A172 (cell line): ENCODE data around the gene RGS21. TPM values are rescaled to one million over a fixed set of nuclear protein-coding genes. Genes with fewer than 3 reads are reported as not detected.

Experiments used
- DNase-seq: peaks from one replicate; pipeline ENCODE4 v3.0.0-alpha.2; 2015; ENCODE audit warnings: low spot score
- total RNA-seq: library from RNA; depleted of rRNA; stranded (reverse); fragments of >200 nt; shearing (Covaris generic); gene quantifications from 2 replicates; pipeline ENCODE4 v1.2.3, GENCODE V29; 2014; rRNA removed

Gene RGS21
- total RNA-seq, 1 experiment from 2014 or later: not detected

DNA sequence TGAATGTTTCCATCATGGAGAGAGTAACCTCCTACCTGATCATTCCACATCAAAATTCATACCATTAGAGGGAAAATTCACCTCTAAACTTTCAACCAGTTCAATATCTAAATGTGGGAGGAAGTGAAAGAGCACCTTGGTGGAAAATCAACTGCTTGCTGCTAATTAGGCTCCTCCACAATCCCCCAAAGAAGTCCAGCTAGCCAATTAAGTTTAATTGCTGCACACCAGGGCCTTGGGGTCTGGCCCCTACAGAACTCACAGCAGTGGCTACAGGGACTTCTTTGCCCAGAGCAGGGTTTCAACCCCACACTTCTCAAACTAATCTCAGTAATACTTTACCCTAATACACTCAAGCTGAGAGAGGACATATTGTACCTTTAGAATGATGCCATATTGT is 62.1 kb downstream of the RGS21 start:
- DNase-seq: no peak

- DNase-seq: no peak
Observed at GRCh38 chr1:192379554-192379953, 62.8 kb downstream of the RGS21 start.

DNA sequence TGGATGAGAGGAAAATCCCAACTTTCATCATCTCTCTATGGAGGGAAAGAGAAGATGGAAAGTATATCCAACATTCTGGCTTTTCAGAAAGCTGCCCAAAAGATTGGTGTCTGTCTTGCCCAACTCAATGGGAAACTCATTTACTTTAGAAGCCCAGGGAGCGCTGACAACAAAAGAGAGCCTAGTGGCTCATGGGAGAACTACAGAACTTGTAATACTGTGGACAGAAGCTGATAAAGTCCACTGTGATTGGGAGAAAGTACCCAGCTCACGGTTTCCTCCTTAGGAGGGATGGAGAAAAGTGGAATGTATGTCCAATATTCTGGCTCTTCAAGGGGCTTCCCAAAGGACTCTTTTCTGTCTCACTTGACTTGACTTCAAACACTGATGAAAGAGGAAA is 66.0 kb downstream of the RGS21 start:
- DNase-seq: no peak

GRCh38 chr1:192386051-192386650 is 69.4 kb downstream of the RGS21 start:
- DNase-seq: no peak

DNA sequence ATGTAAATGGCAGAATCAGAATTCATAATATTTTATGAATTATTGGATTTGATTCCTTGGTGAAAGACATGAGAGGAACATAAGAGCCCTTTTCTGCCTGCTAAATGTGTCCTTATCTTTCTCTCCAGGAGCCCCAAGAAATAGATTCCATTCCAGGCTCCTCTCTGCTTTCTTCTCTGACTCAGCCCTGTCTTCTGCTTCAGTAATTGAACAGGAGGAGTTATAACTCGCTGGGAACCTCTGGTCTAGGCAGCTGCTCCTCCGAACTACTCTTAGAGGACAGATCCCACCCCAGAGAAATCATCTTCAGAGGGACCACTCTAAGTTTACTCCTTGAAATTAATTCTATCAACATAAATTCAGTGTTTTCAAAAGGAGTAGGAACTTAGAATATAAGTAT is 78.4 kb downstream of the RGS21 start:
- no peak for DNase-seq

DNA sequence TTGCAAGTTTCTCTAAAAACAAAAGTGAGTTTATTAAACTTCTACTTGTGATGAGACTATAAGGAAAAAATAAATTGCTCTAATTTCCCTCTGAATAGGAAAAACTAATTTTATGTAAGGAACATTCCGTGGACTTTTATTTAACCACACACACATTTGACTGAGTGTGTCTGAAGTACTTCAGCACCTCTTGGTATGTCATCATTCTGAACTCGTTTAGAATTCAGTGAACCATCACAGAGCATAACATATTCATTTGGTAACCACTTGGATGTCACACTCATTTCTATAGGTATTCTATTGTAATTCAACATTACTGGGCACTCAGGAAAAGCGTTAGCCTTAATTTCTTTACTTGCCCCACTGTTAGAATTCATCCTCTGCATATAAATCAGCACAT is 79.1 kb downstream of the RGS21 start:
- DNase-seq: no peak

DNA sequence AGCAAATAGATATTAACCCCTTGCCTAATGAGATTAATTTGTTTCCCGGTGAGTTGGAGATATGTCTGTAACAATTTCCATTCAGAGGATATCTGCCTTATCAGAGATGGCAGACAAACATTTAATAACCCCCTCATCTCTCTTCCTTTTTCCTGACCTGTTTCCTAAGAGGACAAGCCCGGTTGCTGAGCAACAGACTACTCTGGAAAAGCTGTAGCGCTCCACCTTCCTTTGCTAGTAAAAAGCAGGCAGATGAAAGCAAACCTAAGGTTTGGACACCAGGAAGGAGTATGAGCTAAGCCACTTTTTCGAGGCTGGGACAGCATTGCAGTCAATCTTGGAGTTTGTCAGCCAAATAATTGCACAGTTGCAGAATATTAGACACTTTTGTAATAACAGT is 82.4 kb downstream of the RGS21 start:
- DNase-seq: no peak

- DNase-seq: peak; percentile 25
Observed at GRCh38 chr1:192401825-192402224, 85.0 kb downstream of the RGS21 start.

- no peak for DNase-seq
Observed at GRCh38 chr1:192402571-192402970, 85.8 kb downstream of the RGS21 start.

DNA sequence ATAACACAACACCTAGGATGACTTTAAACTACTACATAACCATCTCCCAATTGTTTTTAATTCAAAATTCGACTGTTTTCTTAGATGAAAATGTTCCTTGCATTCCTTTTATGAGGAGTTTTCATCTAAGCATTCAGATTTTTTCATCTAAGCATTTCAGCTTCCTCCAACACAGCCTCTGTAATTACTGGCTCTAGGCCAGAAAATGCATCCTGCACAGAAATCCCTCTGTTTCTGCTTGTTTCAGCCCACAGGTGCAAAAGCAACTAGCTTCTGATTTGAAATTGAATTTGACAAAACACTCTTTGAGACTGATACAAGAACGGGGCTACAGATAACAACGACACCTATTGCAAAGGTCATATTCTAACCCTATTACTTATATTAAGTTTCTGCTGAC is 90.4 kb downstream of the RGS21 start:
- DNase-seq: no peak

Other genes starting within 250 kb of the RGS21 start
- 0.19 and 0.26 TPM in 2 replicates for gene RGS18, start 158.5 kb upstream of the RGS21 start, total RNA-seq